GM19467 (cell line): Measurements from ENCODE around the gene ABLIM2.

ENCODE experiments used
- ATAC-seq: cut with Tn5 transposase; IDR thresholded peaks from one replicate; pipeline ENCODE4 v1.9.1; 2021; ENCODE audit warnings: mild to moderate bottlenecking, moderate library complexity; ENCODE audit not compliant: unreplicated experiment

Gene ABLIM2

DNA sequence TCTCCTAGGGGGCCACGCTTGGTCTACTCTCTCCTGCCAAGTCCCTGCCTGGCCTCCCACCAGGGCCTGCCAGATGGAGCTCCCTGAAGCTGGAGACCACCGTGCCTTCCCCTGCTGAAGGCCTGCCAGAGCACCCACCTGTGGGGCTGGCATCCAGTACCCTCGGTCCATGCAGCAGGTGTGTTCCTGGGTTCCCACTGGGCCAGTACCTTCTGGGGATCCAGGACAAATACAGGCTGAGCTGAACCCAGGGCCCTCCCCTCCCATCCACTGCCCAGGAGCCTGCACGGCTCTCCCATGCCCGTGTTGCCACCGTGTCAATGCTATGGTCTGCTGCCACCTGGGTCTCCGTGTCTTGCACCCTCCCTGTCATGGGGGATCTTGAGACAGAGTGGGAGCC lies 68.8 kb downstream of the ABLIM2 start:
- ATAC-seq, result no peak

GRCh38 chr4:8088966-8089491 lies 69.6 kb downstream of the ABLIM2 start:
- no peak for ATAC-seq

DNA sequence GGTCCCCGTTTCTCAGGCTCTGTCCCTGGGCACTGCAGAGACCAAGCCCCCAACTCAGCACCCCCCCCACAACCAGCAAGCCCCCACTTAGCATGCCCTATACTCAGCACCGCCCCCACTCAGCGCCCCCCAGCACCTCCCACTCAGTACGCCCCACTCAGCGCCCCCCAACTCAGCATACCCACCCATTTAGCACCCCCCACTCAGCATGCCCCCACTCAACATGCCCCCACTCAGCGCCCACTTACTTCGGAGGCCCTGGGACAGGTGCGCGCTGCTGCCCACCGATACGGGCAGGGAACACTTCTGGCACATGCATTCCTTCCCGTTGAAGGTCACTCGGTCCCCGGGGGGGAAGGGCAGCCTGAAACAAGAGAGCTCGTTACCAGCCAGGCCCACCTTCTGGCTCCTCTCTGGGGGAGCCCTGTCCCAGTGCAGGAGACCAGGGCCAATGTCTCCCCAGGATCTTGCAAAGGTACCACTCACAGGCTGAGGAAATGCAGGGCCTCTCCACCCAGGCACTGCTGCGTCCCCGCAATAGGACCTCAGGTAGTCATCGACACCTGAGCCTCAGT lies 70.6 kb downstream of the ABLIM2 start:
- ATAC-seq, result no peak

DNA sequence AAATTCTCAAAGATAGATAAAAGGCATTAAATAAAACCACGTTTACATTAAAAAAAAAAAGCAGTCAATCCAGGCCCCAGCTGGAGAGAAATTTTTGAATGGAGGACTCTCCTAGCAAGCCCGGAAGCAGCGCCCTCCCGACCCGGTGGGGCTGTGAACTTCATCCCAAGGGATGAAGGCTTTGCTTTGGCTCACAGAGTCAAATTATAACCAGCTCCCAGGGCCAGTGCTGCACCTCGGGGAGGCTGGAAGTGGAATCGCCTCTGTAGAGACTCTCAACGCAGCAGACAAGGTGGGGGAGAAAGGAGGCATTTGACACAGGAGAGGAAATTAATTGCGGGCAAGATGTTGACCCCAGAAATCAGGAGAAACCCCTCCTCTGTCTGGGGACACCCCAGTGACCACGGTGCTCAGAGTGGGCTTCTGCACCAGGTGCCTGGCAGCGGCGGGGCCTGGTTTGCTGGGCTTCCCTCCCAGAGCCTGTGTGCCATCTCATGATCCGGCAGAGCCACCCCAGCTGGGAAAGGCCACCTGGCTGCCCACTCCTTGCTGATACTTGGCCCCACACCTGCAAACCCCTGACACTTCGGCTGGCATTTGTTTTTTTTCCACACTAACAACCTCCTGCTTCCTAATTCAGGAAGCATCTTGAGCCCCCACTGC lies 71.7 kb downstream of the ABLIM2 start:
- ATAC-seq, result no peak

DNA sequence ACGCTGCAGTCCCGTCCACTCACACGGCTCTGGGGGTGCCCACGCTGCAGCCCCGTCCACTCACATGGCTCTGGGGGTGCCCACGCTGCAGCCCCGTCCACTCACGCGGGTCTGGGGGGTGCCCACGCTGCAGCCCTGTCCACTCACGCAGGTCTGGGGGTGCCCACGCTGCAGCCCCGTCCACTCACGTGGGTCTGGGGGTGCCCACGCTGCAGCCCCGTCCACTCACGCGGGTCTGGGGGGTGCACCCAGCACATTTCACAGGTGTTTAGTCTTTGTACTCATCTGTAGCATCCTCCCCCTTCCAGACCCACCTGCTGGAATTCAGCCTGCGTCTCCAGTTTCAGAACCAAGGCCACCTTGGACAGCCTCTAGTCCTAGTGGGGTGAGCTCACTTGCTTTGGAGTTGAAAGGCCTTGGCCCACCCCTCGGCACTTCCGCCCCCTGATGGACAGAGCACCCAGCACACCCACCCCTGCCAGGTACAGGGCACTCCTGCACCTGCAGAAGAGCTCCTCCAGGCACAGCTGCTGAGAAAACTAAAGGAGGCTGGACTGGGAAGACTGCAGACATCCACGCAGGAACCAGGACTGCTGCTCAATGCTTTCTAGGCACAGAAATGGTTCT lies 73.0 kb downstream of the ABLIM2 start:
- no peak for ATAC-seq

DNA sequence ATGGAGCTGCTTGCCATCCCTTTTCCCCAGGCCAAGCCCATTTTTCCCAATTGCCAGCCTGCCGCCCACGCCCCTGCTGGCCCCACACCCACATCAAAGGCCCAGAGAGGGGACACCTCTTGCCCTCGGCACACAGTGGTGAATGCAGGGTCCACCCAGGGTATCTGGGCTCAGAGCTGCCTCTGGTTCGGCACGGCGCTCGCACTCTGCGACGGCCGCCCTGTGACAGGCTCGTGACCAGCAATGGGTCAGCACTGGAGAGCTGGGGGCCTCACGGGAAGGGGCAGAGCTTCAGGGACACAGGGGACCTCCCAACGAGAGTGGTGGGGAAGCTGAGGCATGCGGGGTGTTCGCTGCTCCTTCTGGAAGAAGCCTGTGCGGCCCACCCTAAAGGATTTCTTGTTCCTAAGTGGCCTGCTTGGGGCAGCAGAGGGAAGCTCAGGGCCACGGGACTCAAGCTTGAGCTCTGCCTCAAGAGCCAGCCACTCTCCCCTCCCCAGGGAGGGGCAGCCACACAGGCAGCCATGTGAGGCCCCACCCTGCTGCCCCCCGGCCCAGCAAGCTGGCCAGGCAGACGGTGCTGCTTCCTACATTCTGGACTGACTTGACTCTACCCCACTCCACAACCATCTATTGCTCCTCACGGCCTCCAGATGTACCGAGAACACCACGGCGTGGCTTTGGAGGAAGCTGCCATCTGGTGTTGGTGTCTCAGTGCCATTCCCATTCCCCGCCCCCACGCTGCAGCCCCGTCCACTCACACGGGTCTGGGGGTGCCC lies 73.7 kb downstream of the ABLIM2 start:
- ATAC-seq, result no peak

DNA sequence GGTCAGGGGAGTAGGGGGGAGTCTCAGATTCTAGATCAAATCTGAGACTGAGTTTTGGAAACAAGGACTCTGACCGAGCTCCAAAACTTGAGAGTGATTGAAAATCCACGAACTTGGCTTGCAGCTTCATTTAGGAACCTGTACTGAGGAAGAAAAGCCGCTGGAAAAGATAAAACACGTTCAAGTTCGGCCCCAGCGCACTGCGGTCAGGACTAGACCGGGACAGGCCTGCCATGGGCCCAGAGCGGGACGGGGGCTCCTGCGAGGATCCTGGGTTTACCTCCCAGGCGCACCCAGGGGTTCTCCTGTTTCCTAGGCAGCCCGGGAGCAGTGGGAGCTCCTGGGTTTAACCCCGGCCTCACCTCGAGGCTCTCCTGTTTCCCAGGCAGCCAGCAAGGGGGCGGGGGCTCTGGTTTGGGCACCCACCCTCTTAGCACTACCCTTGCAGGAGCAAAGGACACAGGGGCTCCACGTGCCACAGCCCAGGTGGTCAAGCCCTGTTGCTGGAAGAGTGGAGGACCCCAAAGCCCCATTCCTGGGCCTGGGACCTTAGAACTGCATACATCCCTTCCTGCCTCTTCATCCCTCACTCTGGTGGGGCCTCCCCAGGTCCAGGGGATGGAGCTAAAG lies 74.5 kb downstream of the ABLIM2 start:
- no peak for ATAC-seq

- no peak for ATAC-seq
Observed at GRCh38 chr4:8083086-8083825, 75.4 kb downstream of the ABLIM2 start.

GRCh38 chr4:8082517-8083055 lies 76.0 kb downstream of the ABLIM2 start:
- ATAC-seq, result no peak

DNA sequence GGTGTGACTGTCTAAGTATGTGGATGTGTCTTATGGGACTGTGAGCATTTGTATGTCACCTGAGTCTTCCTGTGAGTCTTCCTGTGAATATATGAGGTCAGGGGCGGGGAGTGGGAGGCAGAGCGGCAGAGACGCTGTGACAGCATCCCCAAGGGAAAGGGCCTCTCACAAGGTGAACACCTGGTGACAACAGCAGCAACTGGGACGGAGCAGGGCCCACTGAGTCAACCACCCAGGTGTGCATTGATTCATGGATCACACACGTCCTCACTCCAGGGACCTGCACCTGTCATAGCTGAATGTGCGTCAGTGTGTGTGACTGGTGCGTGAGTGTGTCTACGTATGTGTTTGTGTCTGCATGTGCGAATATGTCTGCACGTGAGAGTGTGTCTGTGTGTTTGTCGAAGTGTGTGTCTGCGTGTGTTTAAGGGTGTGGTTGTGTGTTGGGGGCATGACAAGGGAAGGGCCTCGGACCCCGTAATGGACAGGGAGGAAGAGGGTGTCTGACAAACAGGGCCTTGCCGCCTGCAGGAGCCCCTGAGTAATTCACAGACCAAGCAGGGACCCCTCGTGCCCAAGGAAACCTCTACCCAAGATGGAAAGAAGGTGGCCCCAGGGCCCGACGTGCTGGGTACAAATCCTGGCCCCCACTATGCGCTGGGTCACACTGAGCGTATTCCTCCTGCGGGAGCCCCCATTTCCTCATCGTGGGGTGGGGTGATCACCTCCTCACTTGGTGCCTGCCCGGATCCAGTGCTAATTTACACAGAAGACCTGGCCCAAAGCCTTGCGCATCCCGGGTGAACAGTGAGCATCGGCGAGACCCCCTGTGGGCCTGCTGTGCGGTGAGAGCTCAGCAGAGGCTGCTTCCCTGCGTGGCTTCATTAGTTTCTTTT lies 76.7 kb downstream of the ABLIM2 start:
- no peak for ATAC-seq

GRCh38 chr4:8081171-8081570 lies 77.4 kb downstream of the ABLIM2 start:
- ATAC-seq, result no peak

DNA sequence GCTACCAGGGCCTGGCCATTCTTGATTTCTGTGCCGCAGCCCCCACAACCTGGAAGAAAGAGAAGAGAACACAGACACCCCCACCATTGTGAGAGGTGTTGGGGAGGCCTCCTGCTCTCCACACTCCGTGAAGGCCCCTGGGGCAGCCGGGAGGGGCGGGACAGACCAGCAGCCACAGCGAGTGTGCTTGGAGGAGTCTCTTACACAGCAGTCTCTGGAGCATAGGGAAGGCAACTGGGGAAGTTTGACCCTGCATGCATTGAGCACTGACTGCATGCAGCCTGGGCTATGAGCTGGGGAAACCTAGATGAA lies 77.9 kb downstream of the ABLIM2 start:
- no peak for ATAC-seq

DNA sequence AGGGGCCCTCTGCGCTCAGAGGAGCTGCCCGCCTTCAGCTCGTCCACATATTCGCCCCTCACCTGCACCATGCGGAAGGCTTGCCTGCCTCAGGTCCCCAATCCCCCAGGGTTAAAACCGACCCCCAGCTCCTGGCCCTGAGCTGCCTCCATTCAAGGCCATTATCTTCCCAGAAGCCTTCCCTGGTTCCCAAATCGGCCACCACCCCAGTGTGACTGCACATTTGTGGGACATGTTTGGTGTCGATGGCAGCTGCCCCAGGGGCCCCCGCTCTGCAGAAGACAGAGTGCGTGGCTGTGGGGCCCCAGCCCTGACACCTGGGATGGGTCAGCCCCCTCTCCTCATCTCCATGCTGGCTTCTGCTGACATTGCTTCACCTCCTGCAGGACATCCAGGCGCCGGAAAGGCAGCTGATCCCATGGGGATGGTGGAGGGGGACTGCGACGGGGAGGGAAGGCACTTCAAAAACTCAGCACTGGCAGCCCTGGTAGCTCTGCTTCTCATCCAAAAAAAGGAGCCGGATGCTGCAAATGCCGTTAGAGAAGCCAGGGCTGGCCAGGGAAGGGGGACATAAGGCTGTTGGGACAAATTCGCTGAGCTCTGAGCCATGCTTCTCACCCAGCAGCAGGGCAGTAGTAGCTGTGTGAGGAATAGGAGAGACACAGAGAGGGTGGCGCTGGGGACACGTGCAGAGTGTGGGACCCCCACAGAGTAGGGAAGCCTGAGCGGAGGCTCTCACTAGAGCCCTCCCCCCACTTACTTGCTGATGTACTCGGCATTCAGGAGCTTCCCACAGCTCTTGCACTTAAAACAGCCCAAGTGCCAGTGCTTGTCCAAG lies 78.5 kb downstream of the ABLIM2 start:
- ATAC-seq, result no peak

DNA sequence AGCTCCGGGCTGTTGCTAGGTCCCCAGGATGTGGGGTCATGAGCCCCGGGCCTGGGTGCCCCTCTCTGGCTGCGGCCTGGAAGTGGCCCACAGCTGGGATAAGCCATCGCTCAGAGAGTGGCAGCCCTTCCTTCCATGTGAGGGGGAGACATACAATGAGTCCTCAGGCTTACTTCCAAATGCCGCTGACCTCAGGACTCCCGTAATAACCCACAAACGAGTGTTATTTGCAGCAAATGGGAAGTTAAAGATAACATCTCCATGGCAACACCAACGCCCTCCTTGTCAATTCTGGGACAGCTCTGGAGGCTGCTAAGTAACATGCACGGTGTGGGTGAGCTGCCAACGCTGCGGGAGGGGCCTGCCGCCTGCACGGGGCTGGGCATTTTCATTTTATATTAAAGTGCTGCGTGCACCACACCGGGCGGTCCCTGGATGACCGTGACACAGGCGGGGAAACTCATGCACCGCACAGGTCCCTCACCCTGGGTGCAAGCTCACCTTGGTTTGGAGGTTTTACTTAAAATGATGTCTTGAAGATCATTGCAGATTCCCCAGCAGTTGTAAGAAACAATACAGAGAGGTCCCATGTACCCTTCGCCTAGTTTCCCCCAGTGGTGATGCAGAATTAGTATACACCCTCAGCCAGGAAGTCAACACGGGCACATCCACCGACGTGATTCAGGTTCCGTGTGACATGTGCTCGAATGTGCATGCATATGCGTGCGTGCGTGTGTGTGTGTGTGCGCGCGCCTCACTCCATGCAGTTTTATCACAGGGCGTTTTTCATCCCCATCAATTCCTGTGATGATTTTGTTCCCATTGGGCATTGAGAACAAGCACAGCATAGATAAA lies 79.4 kb downstream of the ABLIM2 start:
- ATAC-seq, result no peak

GRCh38 chr4:8078610-8079015 lies 80.0 kb downstream of the ABLIM2 start:
- ATAC-seq, result no peak

DNA sequence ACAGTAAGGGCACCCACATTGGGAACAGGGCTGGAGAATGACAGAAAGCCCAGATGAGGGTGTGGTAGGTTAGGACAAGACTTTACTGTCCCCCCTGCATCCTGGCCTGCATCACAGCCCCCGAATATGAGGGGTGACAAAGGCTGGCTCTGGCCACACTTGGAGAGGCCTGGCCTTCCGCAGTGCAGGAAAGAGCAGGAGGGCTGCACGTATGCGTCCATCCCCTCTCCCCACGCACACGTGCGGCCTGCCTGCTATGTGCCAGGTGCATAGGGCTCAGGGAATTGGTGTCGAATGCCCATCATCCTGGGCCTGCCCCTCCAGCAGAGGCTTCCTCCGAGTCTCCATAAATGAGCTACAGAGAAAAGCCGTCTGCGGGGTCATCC lies 80.5 kb downstream of the ABLIM2 start:
- no peak for ATAC-seq
